Activated CD8-positive, alpha-beta memory T cell treated with anti-CD3 and anti-CD28 coated beads, Interleukin-2, amount 50 U/mL, for 48 hours (primary cell): Measurements from ENCODE around the gene SUSD6.
"Not testable (repeated sequence)": the region's sequence is repeated elsewhere in the genome, so short reads cannot be mapped to it uniquely, and the experiment has no call there.

ENCODE experiments used
- DNase-seq: peaks from one replicate; pipeline ENCODE4 v3.0.0-alpha.2; 2020

The SUSD6 gene

DNA sequence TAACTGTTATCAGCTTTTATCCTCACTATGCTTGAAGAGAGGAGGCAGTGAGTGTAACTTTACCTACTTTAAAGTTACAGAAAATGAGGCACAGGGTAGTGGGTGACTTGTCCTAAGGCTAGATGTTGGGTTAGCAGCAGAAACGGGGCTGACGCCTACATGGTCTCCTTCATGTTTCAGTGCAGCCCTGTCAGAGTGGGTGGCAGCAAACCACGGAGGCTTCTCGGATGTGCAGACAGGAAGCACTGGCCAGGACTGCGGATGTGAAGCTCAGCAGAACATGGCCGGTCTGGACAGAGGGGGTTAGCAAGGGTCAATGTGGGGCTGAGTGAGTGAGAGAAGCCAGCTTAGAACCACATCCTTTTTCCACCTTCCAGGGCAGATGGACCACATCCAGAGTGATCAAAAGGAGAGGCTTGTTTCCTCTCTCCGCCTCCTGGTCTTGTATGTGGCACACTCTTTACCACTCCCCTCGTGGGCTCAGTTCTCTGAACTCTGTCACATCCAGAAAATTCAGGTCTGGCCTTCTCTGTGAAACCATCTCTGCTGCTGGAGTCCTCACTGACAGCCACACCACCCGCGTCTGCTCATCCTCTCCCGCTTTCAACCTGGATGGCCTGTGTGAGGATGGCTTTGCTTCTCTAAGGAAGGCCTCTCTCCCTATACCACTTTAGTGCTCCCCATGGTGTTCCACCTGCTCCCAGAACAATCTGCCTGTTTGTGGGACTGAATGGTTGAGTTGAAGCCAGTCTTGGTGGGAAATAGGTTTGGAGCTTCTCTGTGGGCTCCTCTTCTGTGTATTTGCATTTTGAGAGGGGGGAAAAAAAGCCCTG, 14.1 kb downstream of the SUSD6 start:
- DNase-seq, result peak; percentile 86

- DNase-seq, result no peak
Observed at GRCh38 chr14:69626132-69626500, 14.7 kb downstream of the SUSD6 start.

DNA sequence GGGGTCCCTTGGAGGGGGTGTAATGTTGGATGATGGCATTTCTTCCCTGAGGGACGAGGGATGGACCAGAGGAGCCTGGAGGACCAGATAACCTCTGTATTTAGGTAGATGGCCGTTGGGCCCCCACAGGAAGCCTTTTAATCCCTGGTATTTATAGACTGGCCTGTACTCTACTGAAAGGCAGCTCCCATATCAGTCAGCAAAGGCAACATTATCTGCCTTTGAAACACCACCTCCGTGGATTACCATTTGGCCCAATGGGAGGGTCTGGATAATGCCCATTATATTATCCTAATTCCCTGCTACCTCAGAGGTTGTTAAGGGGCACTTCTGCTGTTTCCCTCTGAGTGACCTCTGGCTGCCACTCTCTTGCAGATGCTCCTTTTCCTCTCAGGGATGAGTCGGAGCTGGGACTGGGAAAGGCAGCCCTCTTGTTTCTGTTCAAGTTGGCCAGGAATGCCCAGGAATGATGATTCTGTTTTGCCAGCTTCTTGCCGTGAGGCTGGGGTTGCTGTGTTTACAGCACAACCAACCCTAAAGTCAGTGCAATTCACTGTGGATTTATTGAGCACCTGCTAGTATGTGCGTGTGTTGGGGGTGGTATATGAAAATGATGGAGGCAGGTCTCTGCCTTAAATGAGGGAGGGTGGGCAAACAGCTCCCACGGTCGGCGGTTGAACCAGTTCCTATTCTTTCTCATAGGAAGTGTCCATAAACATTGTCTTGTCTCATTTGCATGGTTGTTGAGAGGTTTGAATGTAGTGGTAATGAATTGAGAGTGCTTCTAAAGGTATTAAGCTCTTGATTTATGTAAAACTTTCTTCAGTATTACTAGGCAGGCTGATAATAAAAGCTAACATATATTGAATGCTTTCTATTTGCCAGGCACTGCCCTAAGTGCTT, 18.1 kb downstream of the SUSD6 start:
- DNase-seq, result no peak

DNA sequence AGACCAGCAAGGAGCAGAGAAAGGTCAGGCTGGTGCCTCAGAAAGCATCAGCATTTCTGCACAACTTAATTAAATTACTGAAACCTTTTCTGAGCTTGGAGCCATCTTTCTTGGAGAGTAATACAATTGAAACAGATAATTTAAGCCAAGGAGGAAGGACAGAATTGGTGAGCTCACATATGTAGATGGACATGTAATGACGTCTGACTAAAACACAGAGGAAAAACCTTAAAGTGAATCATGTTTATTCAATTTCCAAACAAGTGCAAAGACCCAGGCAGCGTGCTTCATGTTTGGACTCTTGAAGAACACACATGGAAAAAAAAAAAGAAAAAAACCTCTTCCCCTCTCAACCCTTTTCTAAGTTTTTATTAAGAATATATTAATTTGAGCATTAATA, 19.0 kb downstream of the SUSD6 start:
- DNase-seq, result no peak

DNA sequence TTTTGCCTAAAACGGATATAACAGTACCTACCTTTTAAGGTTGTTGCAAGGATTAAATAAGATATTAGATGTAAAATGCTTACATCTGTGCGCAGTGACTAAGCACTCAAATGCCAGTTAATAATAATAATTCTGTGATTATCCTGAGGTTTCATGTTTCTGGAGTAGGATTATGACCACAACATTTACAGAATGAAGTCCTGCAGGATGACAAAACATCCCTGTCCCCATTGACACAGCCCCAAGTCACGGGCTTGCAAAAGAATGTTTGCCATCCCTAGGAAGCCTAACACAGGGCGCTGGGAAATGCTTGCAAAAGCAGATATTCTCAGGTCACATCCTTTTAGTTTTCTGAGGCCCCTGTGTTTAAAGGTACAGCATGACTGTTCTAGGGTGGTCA, 20.1 kb downstream of the SUSD6 start:
- DNase-seq, result no peak

- no peak for DNase-seq
Observed at GRCh38 chr14:69632164-69632563, 20.8 kb downstream of the SUSD6 start.

GRCh38 chr14:69632593-69633151, 21.3 kb downstream of the SUSD6 start:
- no peak for DNase-seq

DNA sequence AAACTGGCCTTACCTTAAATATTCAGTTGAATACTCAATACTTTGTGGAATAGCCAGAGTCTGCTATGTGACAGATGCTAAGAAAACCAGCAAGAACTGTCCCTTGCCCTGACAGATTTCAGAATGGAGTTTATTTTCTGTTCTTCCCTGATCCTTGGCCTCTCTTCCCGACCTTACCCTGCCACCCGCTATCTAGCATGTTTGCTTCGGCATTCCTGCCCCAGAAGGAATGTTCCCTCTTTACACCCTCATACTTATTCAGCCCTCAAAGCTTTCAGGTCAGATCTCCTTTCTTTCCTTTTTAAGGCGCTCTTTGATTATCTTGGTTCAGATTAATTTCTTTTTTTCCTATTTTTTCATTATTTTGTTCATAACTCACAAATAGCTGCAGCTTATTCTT, 21.8 kb downstream of the SUSD6 start:
- DNase-seq, result no peak

DNA sequence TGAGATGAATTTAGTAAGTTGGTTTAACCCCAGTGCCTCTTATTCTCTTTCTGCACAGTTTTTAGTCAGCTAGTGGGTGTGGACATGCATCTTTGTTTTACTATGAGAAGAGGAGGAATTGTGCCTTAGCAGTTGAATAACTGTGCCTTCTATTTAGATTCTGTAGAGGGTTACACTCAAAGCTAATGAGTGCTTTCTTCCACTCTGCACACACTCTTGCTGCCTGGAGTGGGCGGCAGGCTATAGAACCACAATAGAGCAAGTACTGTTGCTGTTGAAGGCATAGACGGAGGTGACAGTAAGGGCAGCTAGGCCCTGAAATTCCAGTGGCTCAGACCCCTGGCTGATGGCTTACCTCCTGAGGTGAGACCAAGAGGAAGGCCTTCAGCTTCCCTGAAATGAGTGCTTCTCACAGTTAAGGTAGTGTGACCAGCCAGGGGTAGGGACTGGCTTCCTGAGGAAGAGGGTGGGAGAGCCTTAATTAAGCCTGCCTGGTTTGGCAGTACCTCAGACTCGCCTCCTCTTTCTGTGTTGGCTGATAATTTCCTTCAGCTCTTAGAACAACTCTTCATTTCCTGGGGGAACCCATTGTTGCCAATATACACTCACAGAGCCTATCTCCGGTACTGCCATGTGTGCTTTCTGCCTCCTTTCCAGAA, 24.7 kb downstream of the SUSD6 start:
- DNase-seq, result peak; percentile 68

- DNase-seq, result no peak
Observed at GRCh38 chr14:69636718-69637480, 25.5 kb downstream of the SUSD6 start.

DNA sequence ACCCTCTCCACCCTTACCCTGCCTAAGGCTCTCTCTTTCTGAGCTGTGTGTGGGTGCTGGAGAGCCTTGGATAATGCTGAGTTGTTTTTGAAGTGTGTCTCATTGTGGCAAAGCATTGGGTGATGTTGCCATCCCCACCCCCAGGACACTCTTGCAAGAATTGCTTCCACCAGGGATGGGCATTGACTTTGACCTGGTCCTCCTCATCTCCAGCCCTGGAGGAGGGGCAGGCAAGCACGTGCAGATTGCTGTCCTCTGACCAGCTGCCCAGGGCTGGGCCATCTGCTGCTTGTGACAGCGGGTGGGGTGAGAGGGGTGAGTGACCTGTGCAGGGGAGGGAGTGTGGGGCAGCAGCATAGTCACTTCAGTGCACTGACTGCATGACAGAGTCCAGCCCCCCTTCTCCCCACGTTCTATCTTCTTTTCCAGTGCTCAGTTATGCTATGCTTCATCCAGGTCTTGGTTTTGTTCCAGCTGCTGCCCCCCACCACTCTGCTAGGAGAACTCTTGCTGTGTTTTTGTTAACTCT, 26.2 kb downstream of the SUSD6 start:
- DNase-seq, result peak; percentile 60

GRCh38 chr14:69640931-69641330, 29.5 kb downstream of the SUSD6 start:
- no peak for DNase-seq

- not testable (repeated sequence) for DNase-seq
Observed at GRCh38 chr14:69642212-69642793, 30.9 kb downstream of the SUSD6 start.

GRCh38 chr14:69643430-69644200, 32.2 kb downstream of the SUSD6 start:
- peak; percentile 70 for DNase-seq

GRCh38 chr14:69644814-69645213, 33.4 kb downstream of the SUSD6 start:
- no peak for DNase-seq

DNA sequence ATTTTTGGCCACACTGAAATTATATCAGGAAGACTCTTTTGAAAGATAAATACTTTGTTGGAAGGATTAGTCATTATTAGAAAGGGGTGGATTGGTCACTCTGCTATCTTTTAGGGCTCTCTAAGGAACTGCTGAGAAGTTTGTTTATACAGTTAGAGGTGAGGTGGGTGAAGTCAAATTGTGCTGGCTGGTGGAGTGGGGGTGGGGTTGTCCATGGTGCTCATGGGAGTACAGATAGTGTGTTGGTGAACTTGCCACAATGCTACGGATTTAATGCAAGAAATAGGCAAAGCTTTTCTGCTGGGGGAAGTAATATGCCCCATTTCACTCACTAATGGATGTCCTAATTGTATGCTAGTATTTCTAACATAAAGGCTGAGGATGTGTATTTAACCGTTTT, 35.8 kb downstream of the SUSD6 start:
- no peak for DNase-seq

DNA sequence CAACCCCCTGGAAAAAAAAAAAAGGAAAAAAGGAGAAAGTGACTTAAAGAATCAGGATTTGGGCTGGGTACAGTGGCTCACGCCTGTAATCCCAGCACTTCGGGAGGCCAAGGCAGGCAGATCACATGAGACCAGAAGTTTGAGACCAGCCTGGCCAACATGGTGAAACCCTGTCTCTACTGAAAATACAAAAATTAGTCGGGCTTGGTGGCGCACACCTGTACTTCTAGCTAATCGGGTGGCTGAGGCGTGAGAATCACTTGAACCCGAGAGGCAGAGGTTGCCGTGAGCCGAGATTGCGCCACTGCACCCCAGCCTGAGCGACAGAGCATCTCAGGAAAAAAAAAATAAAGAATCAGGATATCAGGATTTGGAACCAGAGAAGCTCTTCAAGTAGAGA, 36.2 kb downstream of the SUSD6 start:
- not testable (repeated sequence) for DNase-seq

- DNase-seq, result no peak
Observed at GRCh38 chr14:69648480-69649451, 37.4 kb downstream of the SUSD6 start.

DNA sequence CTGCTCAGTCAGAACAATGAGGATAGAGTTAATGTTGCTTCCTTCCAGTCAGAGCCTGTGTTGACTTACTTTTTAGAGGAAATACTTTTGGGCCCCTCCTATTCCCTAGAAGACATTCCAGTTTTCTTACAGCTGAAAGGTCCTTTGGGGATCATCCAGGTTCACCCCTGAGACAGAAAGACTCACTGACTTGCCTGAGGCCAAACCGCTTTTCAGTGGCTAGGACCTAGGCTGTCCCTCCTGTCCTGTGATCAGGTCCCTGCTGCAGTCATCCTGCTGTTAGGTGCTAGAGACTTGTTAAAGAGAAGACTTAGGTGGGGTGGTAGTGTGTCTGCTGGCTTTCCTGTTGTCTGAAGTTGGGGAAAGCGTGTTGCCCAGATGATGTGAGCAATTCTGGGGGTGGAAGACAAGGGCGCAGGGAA, 39.6 kb downstream of the SUSD6 start:
- DNase-seq, result no peak

GRCh38 chr14:69651664-69652063, 40.3 kb downstream of the SUSD6 start:
- DNase-seq, result no peak
